Left ventricle myocardium inferior (tissue), 1 donor: ENCODE measurements around the gene GTF2F1. TPM values are rescaled to one million over a fixed set of nuclear protein-coding genes. Genes with fewer than 3 reads are reported as not detected.
"Not testable (repeated sequence)": the region's sequence is repeated elsewhere in the genome, so short reads cannot be mapped to it uniquely, and the experiment has no call there.

Experiments
- DNase-seq: peaks from one replicate; pipeline ENCODE4 v3.0.0-alpha.2; 2020
- H3K27ac ChIP-seq: fragments of 200-600 bp; replicated peaks from 2 replicates; pipeline ENCODE4 v1.8.0; 2021
- H3K27me3 ChIP-seq: fragments of 200-600 bp; 2 replicates; pipeline ENCODE4 v1.8.0; 2021; ENCODE audit warnings: low read depth
- H3K36me3 ChIP-seq: fragments of 200-600 bp; 2 replicates; pipeline ENCODE4 v1.8.0; 2021
- H3K4me1 ChIP-seq: fragments of 200-600 bp; 2 replicates; pipeline ENCODE4 v1.8.0; 2021
- H3K4me3 ChIP-seq: fragments of 200-600 bp; 2 replicates; pipeline ENCODE4 v1.8.0; 2021; ENCODE audit warnings: mild to moderate bottlenecking, moderate library complexity
- H3K9me3 ChIP-seq: fragments of 200-600 bp; replicated peaks from 2 replicates; pipeline ENCODE4 v1.8.0; 2021
- intact Hi-C: fragments of 100-400 bp; cut with micrococcal nuclease; formaldehyde crosslinking; loops from one replicate; pipeline ENCODE4 v1.11.0; 2022
- total RNA-seq: library from RNA; stranded (reverse); fragmentation: NEBNext Ultra II Directional; extraction: Animal tissue kit (Norgen Biotek cat#: 25700); gene quantifications from one replicate; pipeline ENCODE4 v1.2.1, GENCODE V29; 2021
- TF ChIP-seq, protein P1 (sequence below): fragments of 200-600 bp; IDR thresholded peaks from 2 replicates; pipeline ENCODE4 v1.8.0; 2021; ENCODE audit warnings: antibody characterized with exemption, mild to moderate bottlenecking, borderline replicate concordance
- donor health status: DM: no; HTN: yes; CAD: no; lungs with severe emphysema.

The GTF2F1 gene
- total RNA-seq, 1 donor from 2014 or later: 33.8 TPM

DNA sequence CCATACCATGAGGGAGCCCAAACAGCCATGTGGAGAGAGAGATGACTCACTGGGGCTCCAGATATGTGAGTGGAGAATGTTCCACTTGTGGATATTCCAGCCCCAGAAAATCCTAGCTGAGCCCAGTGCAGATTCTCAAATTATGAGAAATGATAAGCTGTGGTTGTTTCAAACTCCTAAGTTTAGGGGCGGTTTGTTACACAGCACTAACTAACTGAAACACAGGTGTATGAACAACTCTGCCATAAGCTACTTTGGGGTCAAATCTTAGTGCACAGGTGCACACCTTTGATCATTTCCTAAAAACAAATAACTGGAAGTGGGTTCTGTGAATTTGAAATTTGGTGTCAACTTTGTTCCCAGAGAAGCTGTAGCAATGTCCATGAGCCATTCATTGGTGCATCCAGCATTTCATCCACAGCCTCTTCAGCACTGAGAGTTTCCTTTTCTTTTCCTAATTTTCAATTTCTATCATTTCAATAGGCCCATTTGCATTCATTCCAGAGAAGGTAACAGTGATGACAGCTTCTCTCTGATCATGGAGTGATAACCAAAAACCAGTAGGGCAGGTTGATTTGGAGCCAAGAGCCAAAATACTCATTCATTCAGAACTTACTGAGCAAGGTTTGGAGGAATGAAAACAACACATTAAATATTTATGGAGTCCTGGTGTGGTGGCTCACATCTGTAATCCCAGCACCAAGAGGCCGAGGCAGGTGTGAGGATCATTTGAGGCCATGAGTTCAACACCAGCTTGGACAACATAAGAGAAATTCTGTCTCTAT is 40.4 kb downstream of the GTF2F1 start:
- no peaks in the 10 kb centered on the region for H3K4me1 ChIP-seq
- peaks cover 4% of the 10 kb centered on the region for H3K9me3 ChIP-seq
- no peaks in the 10 kb centered on the region for H3K27me3 ChIP-seq
- no peak for DNase-seq
- H3K27ac ChIP-seq: no peak overlapping the region
- intact Hi-C loops: no loop called here
- no peak overlapping the region for H3K4me3 ChIP-seq
- H3K36me3 ChIP-seq: no peaks in the 10 kb centered on the region
- TF ChIP-seq, protein P1, sequence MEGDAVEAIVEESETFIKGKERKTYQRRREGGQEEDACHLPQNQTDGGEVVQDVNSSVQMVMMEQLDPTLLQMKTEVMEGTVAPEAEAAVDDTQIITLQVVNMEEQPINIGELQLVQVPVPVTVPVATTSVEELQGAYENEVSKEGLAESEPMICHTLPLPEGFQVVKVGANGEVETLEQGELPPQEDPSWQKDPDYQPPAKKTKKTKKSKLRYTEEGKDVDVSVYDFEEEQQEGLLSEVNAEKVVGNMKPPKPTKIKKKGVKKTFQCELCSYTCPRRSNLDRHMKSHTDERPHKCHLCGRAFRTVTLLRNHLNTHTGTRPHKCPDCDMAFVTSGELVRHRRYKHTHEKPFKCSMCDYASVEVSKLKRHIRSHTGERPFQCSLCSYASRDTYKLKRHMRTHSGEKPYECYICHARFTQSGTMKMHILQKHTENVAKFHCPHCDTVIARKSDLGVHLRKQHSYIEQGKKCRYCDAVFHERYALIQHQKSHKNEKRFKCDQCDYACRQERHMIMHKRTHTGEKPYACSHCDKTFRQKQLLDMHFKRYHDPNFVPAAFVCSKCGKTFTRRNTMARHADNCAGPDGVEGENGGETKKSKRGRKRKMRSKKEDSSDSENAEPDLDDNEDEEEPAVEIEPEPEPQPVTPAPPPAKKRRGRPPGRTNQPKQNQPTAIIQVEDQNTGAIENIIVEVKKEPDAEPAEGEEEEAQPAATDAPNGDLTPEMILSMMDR: no peak

DNA sequence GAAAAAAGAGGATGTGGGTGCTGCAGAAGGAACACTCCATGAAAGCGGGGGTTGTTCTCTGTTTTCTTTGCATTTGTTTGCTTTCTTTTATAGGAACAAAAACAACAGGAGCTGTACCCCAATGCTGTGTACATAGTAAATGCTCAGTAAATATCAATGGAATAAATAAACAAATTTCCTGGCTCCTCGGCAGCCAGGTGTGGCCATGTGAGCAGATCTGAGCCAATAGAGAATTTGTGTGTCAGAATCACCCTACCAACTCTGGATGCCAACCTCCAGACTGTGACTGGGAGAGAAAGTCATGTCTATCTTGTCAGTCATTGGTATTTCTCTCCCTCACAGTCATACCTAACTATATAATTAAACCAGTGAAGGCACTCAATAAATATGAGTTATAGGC is 42.3 kb downstream of the GTF2F1 start:
- Histone ChIP-seq H3K4me1 (no peaks in the 10 kb centered on the region), H3K27ac (no peak overlapping the region), H3K36me3 (no peaks in the 10 kb centered on the region), H3K27me3 (no peaks in the 10 kb centered on the region), H3K4me3 (no peak overlapping the region), H3K9me3 (peaks cover 4% of the 10 kb centered on the region)
- TF ChIP-seq, protein P1: no peak
- DNase-seq: no peak
- intact Hi-C loops: no loop called here

DNA sequence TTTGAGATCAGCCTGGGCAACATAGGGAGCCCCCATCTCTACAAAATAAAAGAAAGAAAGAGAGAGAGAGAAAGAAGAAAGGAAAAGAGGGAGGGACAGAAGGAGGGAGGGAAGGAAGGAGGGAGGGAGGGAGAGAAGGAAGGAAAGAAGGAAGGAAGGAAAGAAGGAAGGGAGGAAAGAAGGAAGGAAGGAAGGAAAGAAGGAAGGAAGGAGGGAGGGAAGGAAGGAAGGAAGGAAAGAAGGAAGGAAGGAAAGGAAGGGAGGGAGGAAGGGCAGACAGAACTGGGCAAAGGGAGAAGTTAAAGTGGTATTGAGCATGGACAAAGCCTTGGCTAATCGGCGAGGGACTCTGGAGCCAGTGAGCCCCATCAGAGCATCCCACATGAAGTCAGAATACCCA is 43.7 kb downstream of the GTF2F1 start:
- H3K27me3 ChIP-seq, H3K9me3 ChIP-seq, intact Hi-C loops, H3K27ac ChIP-seq, H3K36me3 ChIP-seq, DNase-seq, H3K4me3 ChIP-seq, H3K4me1 ChIP-seq: not testable (repeated sequence)

DNA sequence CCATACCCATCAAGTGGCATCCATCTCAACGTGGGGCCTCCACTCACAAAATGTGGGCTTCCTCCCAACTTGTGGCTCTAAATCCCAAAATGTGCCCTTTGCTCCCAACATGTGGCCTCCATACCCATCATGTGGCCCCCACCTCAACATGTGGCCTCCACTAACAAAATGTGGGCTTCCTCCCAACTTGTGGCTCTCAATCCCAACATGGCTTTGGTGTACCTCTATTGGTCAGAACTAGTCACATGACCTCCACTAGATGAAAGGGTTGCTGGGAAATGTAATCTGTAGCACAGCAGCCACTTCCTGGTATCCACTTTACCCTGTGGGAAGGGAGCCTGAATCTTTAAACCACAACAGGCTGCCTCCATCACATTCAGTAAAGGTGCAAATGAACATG is 49.5 kb downstream of the GTF2F1 start:
- H3K27ac ChIP-seq: no peak overlapping the region
- TF ChIP-seq, protein P1: no peak
- H3K27me3 ChIP-seq: peaks cover 17% of the 10 kb centered on the region
- no peak overlapping the region for H3K4me3 ChIP-seq
- H3K36me3 ChIP-seq: no peaks in the 10 kb centered on the region
- no peak for DNase-seq
- no peaks in the 10 kb centered on the region for H3K9me3 ChIP-seq
- intact Hi-C loops: no loop called here
- H3K4me1 ChIP-seq: no peaks in the 10 kb centered on the region

DNA sequence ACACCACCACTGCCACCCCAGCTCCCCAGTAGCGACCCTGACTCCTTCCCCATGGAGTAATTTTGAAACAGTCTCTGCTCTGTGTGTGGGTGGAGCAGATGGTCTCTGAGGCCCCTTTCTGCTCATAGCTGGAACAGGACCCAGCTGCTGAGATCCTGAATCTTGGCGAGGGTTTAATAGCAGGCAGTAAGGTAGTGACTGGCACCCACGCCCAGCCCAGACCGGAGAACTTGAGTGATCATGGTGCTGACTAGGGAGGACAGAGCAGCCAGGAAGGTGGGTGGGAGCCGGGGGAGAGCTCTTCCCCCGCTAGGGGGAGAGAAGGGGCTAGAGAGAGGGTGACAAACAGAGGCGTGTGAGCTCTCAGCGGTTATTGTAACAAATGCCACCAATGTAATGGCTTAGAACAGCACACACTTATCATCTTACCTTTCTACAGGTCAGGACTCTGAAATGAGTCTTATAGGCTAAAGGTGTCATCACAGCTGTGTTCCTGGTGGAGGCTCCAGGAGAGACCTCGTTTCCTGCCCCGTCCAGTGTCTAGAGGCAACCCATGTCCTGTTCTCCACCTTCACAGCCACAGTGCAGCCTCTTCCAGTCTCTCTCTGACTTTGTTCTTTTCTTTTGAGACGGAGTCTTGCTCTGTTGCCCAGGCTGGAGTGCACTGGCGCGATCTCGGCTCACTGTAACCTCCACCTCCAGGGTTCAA is 52.3 kb downstream of the GTF2F1 start:
- Histone ChIP-seq H3K4me3 (no peak overlapping the region), H3K4me1 (no peaks in the 10 kb centered on the region), H3K27ac (no peak overlapping the region), H3K9me3 (no peaks in the 10 kb centered on the region), H3K27me3 (peaks cover 22% of the 10 kb centered on the region), H3K36me3 (no peaks in the 10 kb centered on the region)
- TF ChIP-seq, protein P1: no peak
- intact Hi-C loops: no loop called here
- DNase-seq: no peak
